Neural progenitor cell (in vitro differentiated cells): ENCODE results near the gene SCAMP2.

ENCODE experiments used
- EZH2 ChIP-seq: fragments of 200-600 bp; sonication (generic); IDR thresholded peaks from 2 replicates; pipeline ENCODE4 v1.6.1; 2017; ENCODE audit warnings: antibody characterized with exemption, mild to moderate bottlenecking, moderate library complexity
- TF ChIP-seq, protein P1 (sequence below): fragments of 200-600 bp; sonication (generic); IDR thresholded peaks from 2 replicates; pipeline ENCODE4 v1.5.1; 2017; ENCODE audit warnings: antibody characterized with exemption, mild to moderate bottlenecking

DNA sequence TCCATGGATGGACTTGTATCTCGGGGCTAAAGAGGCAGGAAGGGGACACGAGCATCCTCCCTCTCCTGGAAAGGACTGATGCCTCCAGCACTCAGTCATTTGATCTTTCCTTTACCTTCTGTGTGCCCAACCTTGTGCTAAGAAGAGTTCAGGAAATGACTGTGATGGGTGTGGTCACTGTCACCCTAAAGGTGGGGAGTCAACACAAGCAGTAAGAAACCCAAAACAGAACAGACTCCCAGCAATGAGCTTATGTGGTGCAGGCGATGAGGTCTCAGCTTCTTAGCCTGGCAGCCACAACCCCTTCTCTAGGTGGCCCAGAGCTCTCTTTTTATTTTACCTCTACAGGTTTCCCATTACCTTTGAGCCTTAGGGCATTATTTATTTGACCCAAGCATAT, 20.5 kb upstream of the SCAMP2 start:
- TF ChIP-seq, protein P1, sequence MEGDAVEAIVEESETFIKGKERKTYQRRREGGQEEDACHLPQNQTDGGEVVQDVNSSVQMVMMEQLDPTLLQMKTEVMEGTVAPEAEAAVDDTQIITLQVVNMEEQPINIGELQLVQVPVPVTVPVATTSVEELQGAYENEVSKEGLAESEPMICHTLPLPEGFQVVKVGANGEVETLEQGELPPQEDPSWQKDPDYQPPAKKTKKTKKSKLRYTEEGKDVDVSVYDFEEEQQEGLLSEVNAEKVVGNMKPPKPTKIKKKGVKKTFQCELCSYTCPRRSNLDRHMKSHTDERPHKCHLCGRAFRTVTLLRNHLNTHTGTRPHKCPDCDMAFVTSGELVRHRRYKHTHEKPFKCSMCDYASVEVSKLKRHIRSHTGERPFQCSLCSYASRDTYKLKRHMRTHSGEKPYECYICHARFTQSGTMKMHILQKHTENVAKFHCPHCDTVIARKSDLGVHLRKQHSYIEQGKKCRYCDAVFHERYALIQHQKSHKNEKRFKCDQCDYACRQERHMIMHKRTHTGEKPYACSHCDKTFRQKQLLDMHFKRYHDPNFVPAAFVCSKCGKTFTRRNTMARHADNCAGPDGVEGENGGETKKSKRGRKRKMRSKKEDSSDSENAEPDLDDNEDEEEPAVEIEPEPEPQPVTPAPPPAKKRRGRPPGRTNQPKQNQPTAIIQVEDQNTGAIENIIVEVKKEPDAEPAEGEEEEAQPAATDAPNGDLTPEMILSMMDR: no peak
- TF ChIP-seq EZH2: no peak
